ENCODE results near the gene CHRM4. TPM values are rescaled to one million over a fixed set of nuclear protein-coding genes. Genes with fewer than 3 reads are reported as not detected.

The CHRM4 gene
- total and polyA plus RNA-seq, 11 donors: 0.08 to 0.27 (median 0.17) TPM; not detected in 7

DNA sequence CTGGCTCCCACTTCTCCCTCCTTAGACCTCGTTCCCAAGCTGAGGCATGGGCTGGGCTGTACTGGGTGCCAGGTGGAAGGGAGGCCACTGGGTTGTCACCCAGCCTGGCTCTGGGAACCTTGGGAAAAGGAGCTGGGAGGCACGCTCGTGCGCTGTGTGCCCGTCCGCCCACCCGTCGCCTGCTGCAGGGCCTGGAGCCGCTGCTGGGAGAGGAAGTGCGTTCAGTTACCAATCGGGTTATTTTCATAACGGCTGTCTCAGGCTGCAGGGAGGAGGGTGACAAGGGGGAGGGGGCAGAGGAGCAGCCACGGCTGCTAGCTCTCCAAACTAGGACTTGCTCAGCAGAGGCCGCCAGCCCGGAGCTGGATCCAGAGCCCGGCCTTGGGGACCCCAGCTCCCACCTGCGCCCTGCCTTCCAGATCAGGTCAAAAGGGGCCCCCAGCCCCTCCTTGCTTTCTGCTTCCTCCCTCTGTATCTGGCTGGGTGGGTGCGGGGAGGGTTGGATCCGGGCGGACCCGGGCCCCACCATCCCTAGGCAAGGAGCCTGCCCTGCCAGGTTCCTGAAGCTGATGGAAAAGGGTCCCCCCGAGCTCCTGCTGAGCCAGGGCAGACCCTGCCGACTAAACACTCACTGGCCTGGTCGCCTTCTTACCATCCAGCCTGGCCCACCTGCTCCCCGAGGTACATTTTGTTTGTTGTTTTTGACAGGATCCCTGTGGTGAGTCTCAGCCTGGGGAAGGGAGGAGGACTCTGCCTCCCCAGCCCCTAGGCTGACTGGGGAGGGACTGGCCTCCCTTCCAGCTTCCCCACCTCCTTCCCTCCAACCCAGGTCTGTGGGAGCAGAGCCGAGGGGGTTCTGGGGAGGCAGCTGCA, 30.1 kb downstream of the CHRM4 start:
- Histone ChIP-seq H3K27me3 (no peaks in the 10 kb centered on the region), H3K4me3 (peak overlapping the region; percentile 15 to 65 (median 55)), H3K4me1 (peaks cover 15 to 75% (median 53%) of the 10 kb centered on the region in 12 donors), H3K9me3 (no peaks in the 10 kb centered on the region), H3K36me3 (peaks cover 0 to 30% (median under 1%) of the 10 kb centered on the region in 9 donors), H3K27ac (peak overlapping the region; percentile 74 to 97 (median 94))
- 3 to 8% (median 6%) methylated on average over 24 to 26 of the region's 26 CpGs for WGBS, 4 donors
- peak; percentile 82 to 86 (median 85) for DNase-seq
- peak; percentile 65 to 84 (median 75) for ATAC-seq
- intact Hi-C loops (cut with DNase I): no loop called here
- TF ChIP-seq POLR2A (IDR thresholded peaks at IDR 0.05): peak; percentile 29 to 60
- TF ChIP-seq, protein P1, sequence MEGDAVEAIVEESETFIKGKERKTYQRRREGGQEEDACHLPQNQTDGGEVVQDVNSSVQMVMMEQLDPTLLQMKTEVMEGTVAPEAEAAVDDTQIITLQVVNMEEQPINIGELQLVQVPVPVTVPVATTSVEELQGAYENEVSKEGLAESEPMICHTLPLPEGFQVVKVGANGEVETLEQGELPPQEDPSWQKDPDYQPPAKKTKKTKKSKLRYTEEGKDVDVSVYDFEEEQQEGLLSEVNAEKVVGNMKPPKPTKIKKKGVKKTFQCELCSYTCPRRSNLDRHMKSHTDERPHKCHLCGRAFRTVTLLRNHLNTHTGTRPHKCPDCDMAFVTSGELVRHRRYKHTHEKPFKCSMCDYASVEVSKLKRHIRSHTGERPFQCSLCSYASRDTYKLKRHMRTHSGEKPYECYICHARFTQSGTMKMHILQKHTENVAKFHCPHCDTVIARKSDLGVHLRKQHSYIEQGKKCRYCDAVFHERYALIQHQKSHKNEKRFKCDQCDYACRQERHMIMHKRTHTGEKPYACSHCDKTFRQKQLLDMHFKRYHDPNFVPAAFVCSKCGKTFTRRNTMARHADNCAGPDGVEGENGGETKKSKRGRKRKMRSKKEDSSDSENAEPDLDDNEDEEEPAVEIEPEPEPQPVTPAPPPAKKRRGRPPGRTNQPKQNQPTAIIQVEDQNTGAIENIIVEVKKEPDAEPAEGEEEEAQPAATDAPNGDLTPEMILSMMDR (IDR thresholded peaks at IDR 0.05): no peak

DNA sequence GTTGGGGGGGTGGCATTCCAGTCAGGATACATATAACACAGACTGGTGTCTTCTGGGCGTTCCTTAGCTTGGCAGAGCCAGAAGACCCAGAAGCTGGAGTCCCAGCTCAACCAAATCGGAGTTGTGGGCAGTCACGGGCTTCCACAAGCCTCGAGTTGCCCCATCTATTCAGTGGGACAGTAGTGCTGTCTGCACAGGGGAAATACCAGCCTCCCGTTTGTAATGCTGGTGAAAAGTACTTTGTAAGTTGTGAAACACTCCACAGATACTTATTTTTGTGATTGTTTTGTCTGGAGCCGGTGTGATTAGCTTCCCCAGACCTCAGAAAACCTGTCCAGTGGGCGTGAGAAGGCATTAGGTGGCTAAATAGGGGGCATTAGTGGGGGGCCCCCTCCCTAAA, 30.7 kb downstream of the CHRM4 start:
- no peaks in the 10 kb centered on the region for H3K9me3 ChIP-seq
- DNase-seq: no peak
- no peaks in the 10 kb centered on the region for H3K27me3 ChIP-seq
- H3K27ac ChIP-seq: peak overlapping the region; percentile 74 to 97 (median 94)
- intact Hi-C loops (cut with DNase I): no loop called here
- H3K36me3 ChIP-seq: peaks cover 0 to 32% (median 0%) of the 10 kb centered on the region in 9 donors
- peaks cover 15 to 80% (median 51%) of the 10 kb centered on the region in 12 donors for H3K4me1 ChIP-seq
- 39 to 50% (median 43%) methylated on average over 7 of the region's 7 CpGs for WGBS, 4 donors
- peak overlapping the region in 11 of 12 donors; percentile 34 to 65 (median 55) for H3K4me3 ChIP-seq
- no peak for TF ChIP-seq POLR2A (IDR thresholded peaks at IDR 0.05)
- TF ChIP-seq, protein P1 (IDR thresholded peaks at IDR 0.05): no peak
- no peak for ATAC-seq

DNA sequence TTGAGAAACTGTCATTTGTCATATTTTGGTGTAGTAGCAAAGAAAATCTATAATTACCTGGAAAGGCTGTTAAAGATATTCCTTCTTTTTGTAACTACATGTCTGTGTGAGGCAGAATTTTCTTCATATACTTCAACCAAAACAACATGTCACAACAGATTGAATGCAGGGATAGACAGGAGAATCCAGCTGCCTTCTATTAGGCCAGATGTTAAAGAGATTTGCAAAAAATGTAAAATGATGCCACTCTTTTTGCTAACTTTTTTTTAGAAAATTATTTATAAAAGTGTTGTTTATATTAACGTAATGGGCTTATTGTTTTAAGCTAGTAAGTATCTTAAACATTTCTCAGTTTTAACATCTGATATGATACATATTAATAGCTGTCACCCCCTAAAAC, 31.6 kb downstream of the CHRM4 start:
- H3K36me3 ChIP-seq: peaks cover 0 to 27% (median 0%) of the 10 kb centered on the region in 9 donors
- no peak overlapping the region for H3K4me3 ChIP-seq
- intact Hi-C loops (cut with DNase I): no loop called here
- ATAC-seq (no peak), DNase-seq (no peak)
- TF ChIP-seq, protein P1 (IDR thresholded peaks at IDR 0.05): no peak
- no peak for TF ChIP-seq POLR2A (IDR thresholded peaks at IDR 0.05)
- H3K9me3 ChIP-seq: no peaks in the 10 kb centered on the region
- H3K27ac ChIP-seq: peak overlapping the region in 2 of 12 donors; percentile 86 to 94
- 53 to 78% (median 68%) methylated on average over 1 of the region's 1 CpG for WGBS, 4 donors
- H3K4me1 ChIP-seq: peaks cover 15 to 81% (median 46%) of the 10 kb centered on the region in 12 donors
- no peaks in the 10 kb centered on the region for H3K27me3 ChIP-seq

DNA sequence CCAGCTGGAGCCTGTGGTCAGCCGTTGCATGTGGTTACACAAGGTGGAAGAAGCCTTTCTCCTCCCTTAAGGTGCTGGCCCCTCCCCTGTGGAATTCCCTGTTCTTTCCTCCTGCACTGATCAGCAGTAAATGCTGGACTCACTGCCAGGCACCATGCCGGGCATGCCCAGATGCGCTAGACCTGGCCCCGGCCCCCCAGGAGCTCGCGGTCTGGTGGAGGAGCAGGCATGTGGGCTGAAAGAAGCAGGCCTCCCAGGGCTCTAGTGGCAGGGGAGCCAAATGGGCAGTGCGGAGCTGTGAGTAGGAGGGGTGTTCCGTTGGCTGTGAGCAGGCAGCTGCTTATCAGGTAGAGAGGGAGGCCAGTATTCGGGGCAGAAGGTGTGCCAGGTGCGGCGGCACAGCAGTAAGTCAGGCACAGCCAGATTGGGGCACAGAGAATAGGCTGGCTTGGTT, 34.1 kb downstream of the CHRM4 start:
- H3K27ac ChIP-seq: peak overlapping the region in 1 of 12 donors; percentile 35
- ATAC-seq: no peak
- DNase-seq: no peak

More for the DNA sequence above, 34.1 kb downstream of the CHRM4 start:
- H3K27me3 ChIP-seq: no peaks in the 10 kb centered on the region
- H3K9me3 ChIP-seq: no peaks in the 10 kb centered on the region
- peaks cover 7 to 80% (median 30%) of the 10 kb centered on the region in 12 donors for H3K4me1 ChIP-seq
- peaks cover 0 to 13% (median 0%) of the 10 kb centered on the region in 9 donors for H3K36me3 ChIP-seq
- no peak overlapping the region for H3K4me3 ChIP-seq
- 72 to 77% (median 74%) methylated on average over 10 to 11 of the region's 11 CpGs for WGBS, 4 donors
- intact Hi-C loops (cut with DNase I): no loop called here
- TF ChIP-seq POLR2A (IDR thresholded peaks at IDR 0.05): no peak
- TF ChIP-seq, protein P1 (IDR thresholded peaks at IDR 0.05): no peak
